Lower leg skin (tissue), 4 donors: ENCODE data around the gene SCN8A. TPM values are rescaled to one million over a fixed set of nuclear protein-coding genes. Genes with fewer than 3 reads are reported as not detected.

Source experiments
- DNase-seq, 2 donors: peaks; one replicate each; pipeline ENCODE4 v3.0.0-alpha.2; 2019; ENCODE audit warnings: low spot score in 2 of 2
- H3K4me3 ChIP-seq: fragments of 200-600 bp; sonication (generic); 2 replicates; pipeline ENCODE4 v1.5.1; 2017; ENCODE audit warnings: mild to moderate bottlenecking, low read depth; ENCODE audit not compliant: poor library complexity, severe bottlenecking
- CTCF ChIP-seq, 3 donors: fragments of 450-650 bp; IDR thresholded peaks; one replicate each; pipeline ENCODE4 v1.5.1; 2016; ENCODE audit warnings: antibody characterized with exemption in 3 of 3, mild to moderate bottlenecking in 3 of 3, moderate library complexity in 2 of 3
- POLR2A ChIP-seq, 2 donors: fragments of 450-650 bp; IDR thresholded peaks; one replicate each; pipeline ENCODE4 v1.6.1; 2016 to 2017; ENCODE audit warnings: antibody characterized with exemption in 2 of 2, mild to moderate bottlenecking in 1 of 2, moderate library complexity in 1 of 2
- WGBS, 2 donors: methylation state at CpG; one replicate each; pipeline ENCODE4 v1.1.5; 2018; 5-methylcytosine and 5-hydroxymethylcytosine counted together
- intact Hi-C: fragments of 100-400 bp; cut with DNase I; formaldehyde crosslinking; loops from one replicate; pipeline ENCODE4 v1.15.0; 2023; ENCODE audit warnings: low total_unique reads
- total RNA-seq, 4 donors: library from RNA; depleted of rRNA; stranded (reverse); fragments of >200 nt; gene quantifications; one replicate each; pipeline ENCODE4 v1.1.0, GENCODE V29; 2016

SCN8A gene
- total RNA-seq, 4 donors from 2014 or later: 0.42 to 0.80 (median 0.65) TPM

- TF ChIP-seq CTCF (IDR thresholded peaks at IDR 0.05): no peak
- no peak for TF ChIP-seq POLR2A (IDR thresholded peaks at IDR 0.05)
- H3K4me3 ChIP-seq: no peak overlapping the region
- intact Hi-C loops: no loop called here
- 61% methylated on average over 4 of the region's 4 CpGs for WGBS, 2 donors
- no peak for DNase-seq
Observed at GRCh38 chr12:51838036-51838435, 247.0 kb downstream of the SCN8A start.

GRCh38 chr12:51838762-51839161, 247.7 kb downstream of the SCN8A start:
- no peak overlapping the region for H3K4me3 ChIP-seq
- intact Hi-C loops: no loop called here
- WGBS, 2 donors: 77 to 90% methylated on average over 4 of the region's 4 CpGs
- TF ChIP-seq POLR2A (IDR thresholded peaks at IDR 0.05): no peak
- no peak for TF ChIP-seq CTCF (IDR thresholded peaks at IDR 0.05)
- no peak for DNase-seq

GRCh38 chr12:51839310-51839947, 248.4 kb downstream of the SCN8A start:
- 64 to 68% methylated on average over 5 of the region's 5 CpGs for WGBS, 2 donors
- TF ChIP-seq CTCF (IDR thresholded peaks at IDR 0.05) (no peak), POLR2A (IDR thresholded peaks at IDR 0.05) (no peak)
- no peak for DNase-seq
- intact Hi-C loops: no loop called here
- H3K4me3 ChIP-seq: no peak overlapping the region

- DNase-seq: no peak
- no peak overlapping the region for H3K4me3 ChIP-seq
- intact Hi-C loops: no loop called here
- no peak for TF ChIP-seq CTCF (IDR thresholded peaks at IDR 0.05)
- TF ChIP-seq POLR2A (IDR thresholded peaks at IDR 0.05): no peak
- 77 to 87% methylated on average over 6 of the region's 6 CpGs for WGBS, 2 donors
Observed at GRCh38 chr12:51840966-51841365, 249.9 kb downstream of the SCN8A start.

GRCh38 chr12:51841727-51842126, 250.7 kb downstream of the SCN8A start:
- intact Hi-C loops: no loop called here
- TF ChIP-seq CTCF (IDR thresholded peaks at IDR 0.05) (no peak), POLR2A (IDR thresholded peaks at IDR 0.05) (no peak)

GRCh38 chr12:51844854-51845253, 253.8 kb downstream of the SCN8A start:
- H3K4me3 ChIP-seq: no peak overlapping the region
- intact Hi-C loops: no loop called here
- no peak for TF ChIP-seq CTCF (IDR thresholded peaks at IDR 0.05)
- no peak for TF ChIP-seq POLR2A (IDR thresholded peaks at IDR 0.05)
- WGBS, 2 donors: 81 to 83% methylated on average over 4 of the region's 4 CpGs
- no peak for DNase-seq

More at GRCh38 chr12:51841727-51842126, 250.7 kb downstream of the SCN8A start:
- no peak overlapping the region for H3K4me3 ChIP-seq
- WGBS, 2 donors: 40 to 46% methylated on average over 6 of the region's 6 CpGs
- no peak for DNase-seq
